GM21825 (cell line): Measurements from ENCODE around the gene APBA3.

Experiments used
- ATAC-seq: cut with Tn5 transposase; IDR thresholded peaks from one replicate; pipeline ENCODE4 v1.9.1; 2021; ENCODE audit warnings: mild to moderate bottlenecking, moderate library complexity; ENCODE audit not compliant: unreplicated experiment

APBA3 gene

DNA sequence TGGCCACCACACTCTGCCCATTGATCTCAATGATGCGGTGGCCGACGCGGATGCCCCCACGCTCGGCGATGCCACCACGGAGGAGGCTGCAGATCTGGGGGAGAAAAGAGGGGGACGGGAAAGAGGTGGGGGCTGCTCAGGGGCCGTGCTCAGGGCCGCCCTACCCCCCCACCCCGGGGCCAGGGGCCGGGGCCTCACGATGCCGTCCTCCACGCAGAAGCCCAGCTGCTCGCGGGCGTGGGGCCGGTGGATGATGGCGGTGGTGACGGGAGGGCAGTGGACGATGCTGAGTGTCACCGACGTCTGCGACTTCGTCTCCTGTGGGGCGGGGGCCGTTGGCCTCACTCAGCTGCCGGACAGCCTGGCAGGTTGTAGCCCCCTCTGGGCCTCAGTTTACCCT lies 10.3 kb downstream of the APBA3 start:
- no peak for ATAC-seq

DNA sequence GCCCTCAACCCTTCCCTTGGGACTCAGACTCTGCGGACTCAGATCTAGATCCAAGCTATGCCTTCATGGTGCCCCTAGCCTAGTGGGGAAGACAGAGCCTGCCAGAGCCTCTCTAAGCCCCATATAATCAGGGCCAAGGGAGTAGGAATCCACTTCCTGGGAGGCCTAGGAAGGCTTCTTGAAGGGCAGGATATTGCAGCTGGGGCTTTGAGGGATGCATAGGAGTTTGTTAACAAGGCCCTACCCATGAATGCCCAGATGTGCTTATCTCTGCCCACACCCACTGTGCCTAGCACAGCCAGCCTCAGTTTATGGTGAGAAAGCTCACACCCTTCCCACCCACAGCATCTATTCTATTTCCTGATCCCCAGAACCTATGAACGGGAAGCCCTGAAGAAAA lies 11.3 kb downstream of the APBA3 start:
- no peak for ATAC-seq

DNA sequence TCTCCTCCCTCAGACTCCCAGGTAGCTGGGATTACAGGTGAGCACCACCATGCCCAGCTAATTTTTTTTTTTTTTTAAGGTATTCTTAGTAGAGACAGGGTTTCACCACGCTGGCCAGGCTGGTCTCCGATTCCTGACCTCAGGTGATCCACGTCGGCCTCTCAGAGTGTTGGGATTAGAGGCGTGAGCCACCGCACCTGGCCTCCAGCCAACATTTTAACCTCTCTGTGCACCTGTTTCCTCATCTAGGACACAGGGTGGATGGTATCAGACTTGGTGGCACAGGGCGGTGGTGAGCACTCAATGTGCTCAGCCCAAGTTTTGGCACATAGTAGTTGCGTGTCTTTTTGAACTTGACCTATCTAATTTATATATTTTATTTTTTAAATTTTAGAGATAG lies 12.5 kb downstream of the APBA3 start:
- ATAC-seq, result no peak

DNA sequence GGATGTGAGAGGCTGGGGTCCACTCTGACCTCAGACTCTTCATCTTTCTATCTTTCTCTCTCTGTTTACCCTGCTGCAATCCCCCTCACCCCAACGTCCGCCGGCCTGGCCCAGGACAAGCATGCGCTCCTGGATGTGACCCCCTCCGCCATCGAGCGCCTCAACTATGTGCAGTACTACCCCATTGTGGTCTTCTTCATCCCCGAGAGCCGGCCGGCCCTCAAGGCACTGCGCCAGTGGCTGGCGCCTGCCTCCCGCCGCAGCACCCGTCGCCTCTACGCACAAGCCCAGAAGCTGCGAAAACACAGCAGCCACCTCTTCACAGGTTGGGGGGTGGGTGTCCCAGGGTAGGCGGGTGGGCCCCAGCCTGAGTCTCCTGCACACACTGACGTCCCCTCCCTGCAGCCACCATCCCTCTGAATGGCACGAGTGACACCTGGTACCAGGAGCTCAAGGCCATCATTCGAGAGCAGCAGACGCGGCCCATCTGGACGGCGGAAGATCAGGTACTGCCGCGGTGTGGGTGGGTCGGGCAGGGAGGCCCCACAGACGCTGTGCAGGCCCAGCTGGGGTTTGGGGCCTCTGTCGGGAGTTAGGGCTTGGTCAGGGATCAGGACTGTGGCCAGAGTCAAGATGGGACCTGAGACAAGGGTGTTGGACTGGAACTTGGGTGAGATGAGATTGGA lies 15.0 kb downstream of the APBA3 start:
- ATAC-seq, result no peak

DNA sequence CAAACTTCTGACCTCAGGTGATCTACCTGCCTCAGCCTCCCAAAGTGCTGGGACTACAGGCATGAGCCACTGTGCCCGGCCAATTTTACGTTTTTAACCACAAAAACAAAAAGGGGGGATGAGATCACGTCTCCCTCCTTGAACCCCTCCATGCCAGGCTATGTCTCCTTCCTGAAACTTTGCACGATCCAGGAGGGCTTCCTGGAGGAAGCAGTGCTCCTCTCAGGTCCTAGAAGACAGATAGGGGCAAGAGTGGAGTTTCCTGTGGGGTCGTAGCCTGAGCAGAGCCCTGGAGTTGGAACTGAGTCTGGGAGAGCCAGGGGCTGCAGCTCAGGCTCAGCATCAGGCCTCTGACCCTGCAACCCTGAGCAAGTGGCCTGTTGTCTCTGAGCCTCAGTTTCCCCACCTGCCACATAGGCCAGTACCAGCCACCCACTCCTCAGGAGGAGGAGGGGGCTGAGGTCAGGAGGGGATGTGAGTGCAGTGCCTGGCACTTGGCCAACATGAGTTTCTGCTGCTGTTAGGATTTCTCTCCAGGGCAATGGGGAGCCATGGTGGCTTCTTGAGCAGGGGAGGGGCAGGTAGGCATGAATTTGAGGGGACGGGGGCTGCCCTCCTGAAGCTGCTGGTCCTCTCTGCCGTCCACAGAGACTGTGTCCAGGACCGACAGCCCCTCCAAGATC lies 16.0 kb downstream of the APBA3 start:
- ATAC-seq, result no peak

DNA sequence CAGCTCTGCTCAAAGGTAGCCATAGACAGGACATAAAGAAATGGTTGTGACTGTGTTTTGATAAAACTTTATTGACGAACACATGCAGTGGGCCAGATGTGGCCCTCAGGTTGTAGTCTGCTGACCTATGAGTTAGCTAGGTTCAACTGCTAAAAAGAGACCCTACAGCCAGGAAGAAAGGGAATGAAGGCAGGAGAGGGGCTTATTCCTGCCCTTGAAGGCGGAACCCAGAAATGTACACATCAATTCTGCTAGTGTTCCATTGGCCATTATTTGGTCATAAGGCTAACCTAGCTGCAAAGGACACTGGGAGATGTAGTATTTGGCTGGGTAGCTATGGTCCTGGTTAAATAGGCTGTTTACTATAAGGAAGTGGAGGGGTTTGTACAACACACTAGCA lies 18.0 kb downstream of the APBA3 start:
- ATAC-seq, result no peak

DNA sequence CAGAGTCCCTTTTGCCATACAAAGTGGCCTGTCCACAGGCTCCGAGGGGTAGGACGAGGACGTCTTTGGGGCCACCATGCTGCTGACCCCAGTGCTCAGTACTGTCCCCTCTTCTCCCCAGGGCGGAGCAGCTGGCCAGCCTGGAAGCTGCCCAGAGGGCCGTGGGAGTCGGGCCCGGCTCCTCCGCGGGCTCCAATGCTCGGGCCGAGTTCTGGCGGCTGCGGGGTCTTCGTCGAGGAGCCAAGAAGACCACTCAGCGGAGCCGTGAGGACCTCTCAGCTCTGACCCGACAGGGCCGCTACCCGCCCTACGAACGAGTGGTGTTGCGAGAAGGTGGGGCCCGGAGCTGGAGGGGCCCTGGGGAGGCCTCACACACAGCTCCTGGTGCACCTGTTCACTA lies 21.1 kb downstream of the APBA3 start:
- no peak for ATAC-seq

DNA sequence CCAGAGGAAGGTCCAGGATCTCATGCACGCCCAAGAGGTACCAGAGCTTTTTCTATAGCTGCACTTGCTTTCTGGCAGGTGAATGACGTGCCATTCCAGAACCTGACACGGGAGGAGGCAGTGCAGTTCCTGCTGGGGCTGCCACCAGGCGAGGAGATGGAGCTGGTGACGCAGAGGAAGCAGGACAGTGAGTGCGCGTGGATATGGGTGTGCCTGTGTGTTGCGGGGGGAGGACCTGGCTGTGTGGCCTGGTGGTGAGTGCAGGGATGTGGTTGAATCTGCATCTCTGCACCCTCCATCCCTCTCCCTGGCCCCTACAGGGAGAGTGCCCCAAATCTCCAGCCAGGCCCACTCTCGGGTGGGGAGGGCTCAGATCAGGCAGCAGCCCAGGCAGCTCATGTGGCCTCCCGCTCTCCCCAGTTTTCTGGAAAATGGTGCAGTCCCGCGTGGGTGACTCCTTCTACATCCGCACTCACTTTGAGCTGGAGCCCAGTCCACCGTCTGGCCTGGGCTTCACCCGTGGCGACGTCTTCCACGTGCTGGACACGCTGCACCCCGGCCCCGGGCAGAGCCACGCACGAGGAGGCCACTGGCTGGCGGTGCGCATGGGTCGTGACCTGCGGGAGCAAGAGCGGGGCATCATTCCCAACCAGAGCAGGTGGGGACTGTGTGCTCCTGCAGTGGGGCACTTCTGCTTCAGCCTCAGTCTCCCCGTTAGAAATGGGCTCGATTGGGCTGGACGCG lies 22.8 kb downstream of the APBA3 start:
- no peak for ATAC-seq

DNA sequence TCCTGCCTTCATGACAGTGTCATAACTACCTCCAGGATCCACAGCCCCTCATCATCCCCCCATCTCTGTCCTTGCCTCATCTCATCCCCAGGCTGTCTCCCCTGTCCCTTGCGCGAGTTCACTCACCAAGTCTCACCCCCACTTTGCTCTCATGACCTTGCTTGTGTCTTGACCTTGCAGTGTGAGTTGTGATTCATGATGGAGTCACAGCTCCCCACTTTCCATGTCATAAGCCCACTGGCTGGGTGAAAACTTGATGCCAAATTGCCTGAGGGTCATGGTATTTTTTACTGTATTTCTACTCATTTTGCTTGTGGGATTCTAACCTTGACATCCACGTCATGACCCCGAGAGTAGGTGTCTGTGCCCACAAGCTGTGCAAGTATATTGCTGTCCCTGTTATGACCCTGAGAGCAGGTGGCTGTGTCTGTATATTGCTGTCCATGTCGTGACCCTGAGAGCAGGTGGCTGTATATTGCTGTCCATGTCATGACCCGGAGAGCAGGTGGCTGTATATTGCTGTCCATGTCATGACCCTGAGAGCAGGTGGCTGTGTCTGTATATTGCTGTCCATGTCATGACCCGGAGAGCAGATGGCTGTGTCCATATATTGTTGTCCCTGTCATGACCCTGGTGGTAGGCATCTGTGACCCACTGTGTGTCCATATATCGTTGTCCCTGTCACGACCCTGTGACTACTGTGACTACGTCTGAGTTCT lies 23.8 kb downstream of the APBA3 start:
- no peak for ATAC-seq

DNA sequence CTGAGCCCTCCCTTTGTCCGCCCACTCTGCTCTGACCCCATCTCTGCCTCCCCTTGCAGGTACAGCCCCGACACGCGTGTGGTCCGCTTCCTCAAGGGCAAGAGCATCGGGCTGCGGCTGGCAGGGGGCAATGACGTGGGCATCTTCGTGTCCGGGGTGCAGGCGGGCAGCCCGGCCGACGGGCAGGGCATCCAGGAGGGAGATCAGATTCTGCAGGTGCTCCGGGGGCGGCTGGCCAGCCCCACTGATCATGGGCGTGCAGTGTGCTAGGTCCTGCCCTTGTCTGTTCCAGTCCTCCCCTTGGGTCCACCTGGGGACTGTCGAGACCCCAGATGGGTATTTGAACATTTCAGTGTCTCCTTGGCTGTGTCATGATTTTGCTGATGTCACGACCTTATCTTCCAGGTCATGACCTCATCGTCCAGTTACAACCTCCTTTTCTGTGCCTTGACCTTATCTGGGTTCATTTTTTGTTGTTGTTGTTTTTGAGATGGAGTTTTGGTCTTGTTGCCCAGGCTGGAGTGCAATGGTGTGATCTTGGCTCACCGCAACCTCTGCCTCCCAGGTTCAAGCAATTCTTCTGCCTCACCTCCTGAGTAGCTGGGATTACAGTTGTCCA lies 25.3 kb downstream of the APBA3 start:
- ATAC-seq, result no peak

DNA sequence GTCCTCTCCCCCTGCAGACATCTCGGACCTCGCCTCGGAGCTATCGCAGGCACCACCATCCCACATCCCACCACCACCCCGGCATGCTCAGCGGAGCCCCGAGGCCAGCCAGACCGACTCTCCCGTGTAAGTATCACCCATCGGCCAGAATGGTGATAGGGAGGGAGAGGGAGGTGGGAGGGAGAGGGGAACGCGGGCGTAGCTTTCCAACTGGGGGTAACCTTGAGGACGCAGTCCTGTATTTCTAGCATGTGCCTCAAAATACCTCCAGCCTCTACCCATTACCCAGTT lies 27.2 kb downstream of the APBA3 start:
- no peak for ATAC-seq

DNA sequence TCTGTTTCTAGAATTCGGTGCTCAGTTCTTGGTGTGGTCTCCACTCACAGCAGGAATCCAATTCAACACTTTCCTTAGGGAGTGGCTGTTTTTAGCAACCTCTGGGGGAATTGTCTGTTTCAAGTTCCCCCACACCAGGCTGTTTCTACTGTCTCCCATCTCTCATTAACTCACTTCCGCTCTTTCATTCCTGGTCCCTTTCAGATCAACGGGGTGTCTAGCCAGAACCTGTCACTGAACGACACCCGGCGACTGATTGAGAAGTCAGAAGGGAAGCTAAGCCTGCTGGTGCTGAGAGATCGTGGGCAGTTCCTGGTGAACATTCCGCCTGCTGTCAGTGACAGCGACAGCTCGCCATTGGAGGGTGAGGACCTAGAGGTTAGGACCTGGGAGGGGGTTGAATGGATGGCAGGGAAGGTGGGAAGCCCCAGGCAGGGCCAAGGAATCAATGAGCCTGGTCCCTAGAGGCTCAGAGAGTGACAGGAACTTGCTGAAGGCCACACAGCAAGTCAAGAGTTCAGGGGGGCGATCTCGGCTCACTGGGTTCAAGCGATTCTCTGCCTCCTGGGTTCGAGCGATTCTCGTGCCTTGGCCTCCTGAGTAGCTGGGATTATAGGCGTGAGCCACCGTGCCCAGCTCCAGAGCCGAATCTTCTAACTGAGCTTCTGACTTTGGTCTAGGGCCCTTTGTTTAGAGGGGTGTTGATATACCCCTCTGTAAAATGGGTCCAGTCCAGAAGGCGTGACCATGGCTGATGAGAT lies 27.8 kb downstream of the APBA3 start:
- no peak for ATAC-seq

DNA sequence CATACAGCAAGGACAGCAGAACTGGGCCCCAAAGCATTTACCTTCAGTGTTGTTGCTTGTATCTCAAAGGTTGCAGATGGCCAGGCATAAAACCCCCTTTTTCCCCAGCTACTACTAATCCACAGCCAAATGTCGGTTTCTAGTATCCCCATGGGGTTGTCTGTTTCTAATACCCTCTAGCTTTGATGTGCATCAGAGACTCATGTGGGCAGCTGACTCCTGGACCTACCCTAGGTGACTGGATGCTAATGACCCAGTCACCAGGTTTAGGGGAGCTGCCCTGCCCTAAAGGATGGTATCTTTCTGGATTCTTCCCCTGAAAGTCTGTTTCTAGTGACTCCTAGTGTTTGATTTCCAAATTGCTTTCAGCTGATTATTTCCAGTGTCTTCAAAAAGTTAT lies 29.4 kb downstream of the APBA3 start:
- no peak for ATAC-seq

DNA sequence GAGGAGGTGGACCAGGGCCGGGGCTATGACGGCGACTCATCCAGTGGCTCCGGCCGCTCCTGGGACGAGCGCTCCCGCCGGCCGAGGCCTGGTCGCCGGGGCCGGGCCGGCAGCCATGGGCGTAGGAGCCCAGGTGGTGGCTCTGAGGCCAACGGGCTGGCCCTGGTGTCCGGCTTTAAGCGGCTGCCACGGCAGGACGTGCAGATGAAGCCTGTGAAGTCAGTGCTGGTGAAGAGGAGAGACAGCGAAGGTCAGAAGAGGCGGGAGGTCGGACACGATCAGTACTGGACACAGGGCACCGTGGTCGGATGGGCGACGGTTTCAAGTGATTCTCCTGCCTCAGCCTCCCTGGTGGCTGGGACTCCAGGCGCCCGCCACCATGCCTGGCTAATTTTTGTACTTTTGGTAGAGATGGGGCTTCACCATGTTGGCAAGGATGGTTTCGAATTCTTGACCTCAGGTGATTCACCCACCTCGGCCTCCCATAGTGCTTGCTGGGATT lies 31.0 kb downstream of the APBA3 start:
- ATAC-seq, result no peak

DNA sequence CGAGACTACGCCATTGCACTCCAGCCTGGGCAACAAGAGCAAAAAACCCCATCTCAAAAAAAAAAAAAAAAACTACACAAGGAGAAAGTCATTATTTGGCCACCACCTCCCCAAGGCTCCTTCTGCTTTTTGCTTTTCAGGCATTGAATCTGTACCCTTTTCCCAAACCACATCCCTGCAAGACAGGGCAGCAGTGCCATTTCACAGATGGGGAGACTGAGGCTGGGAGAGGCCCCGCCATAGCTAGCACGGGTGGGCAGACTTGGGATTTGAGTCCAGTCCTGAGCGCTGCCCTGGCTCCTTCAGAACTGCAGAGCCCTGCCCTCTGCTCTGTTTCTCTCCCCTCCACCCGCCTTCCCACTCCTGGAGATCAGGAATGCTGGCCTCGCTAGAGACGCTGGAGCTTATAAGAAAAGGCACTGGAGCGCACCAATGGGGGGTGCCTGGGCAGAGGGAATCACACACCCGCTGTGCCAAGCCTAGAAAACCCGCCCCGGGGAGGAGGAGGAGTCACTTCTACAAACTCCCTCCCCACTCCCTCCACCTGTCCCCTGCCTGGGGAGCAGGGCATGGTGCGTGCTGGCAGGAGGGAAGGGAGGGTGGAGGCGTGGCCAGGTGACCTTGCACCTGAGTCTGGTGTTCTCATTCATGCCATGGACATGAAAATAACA lies 35.7 kb downstream of the APBA3 start:
- no peak for ATAC-seq

DNA sequence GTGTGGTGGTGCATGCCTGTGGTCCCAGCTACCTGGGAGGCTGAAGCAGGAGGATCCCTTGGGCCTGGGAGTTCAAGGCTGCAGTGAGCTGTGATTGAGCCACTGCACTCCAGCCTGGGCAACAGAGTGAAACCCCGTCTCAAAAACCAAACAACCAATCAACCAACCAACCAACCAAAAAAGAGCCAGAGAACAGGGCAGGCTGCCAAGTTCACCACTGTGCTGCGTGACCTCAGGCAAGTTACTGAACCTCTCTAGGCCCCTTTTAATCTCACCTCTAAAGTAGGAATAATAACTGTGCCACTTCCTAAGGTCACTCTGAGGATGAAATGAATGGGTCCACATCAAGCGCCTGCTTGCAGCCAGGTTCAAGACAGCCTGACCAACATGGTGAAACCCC lies 36.4 kb downstream of the APBA3 start:
- no peak for ATAC-seq

DNA sequence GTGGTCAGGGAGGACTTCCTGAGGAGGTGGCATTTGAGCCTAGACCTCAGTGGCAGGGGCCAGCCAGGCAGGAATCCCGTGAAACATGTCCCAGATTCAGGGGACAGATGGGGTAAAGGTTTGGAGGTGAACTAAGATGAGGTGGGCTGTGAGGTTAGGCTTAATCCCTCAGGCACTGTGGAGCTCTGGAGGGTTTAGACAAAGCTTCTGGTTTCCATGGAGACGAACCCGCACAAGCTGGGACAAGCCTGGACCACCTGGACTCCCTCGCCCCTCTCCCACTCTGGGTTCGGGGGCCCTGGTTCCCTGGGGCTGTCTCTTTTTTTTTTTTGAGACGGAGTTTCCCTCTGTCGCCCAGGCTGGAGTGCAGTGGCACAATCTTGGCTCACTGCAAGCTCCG lies 37.6 kb downstream of the APBA3 start:
- ATAC-seq, result no peak

DNA sequence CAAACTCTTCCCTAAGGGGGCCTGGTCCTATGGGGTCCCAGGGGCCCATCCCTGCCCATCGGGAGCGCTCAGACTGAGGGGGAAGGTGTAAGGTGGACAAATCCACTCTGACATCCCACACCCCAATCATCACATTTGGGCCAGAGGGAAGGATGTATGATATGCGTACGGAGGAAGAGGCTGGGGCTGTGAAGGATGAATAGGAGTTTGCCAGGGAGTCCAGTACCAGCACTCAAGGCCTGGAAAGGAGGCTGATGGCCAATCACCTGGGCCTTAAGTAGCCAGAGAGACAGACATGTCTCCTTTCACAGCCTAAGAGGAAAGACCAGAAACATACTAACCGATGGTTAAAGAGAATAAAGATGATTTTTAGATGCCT lies 38.4 kb downstream of the APBA3 start:
- no peak for ATAC-seq

DNA sequence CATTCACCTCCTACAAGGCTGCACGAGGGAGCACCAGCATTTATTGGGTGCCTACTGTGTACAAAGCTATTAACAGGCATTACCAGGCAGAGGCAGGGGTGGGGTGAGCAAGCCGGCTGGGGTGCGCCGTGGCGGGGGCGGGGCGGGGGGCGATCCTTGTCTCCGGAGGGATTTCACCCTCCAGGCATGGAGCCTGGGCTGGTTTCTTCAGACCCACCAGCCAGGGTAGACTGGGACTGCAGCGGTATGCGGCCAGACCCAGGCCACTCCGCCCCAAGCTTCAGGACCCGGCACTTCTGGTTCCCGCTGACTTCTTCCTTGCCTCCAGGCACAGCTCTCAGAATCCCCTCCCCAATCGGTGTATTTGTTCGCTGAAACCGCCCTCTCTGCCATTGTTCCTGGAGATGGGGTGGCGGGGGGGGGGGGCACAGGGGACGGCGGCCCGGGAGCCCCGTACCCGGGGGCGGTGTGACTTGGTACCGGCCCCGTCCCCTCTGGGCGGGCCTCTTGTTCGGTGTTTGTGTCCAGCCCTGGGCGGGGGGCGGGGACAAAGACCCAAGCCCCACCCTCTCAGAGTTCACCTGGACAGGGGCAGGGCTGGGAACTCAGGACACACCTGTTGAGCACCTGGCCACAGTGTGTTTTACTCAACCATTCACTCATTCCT lies 38.9 kb downstream of the APBA3 start:
- no peak for ATAC-seq
